AML-193 (cell line): ENCODE results near the gene EEIG1.
"Not testable (repeated sequence)": the region's sequence is repeated elsewhere in the genome, so short reads cannot be mapped to it uniquely, and the experiment has no call there.

ENCODE experiments used
- DNase-seq, 2 experiments: peaks; one replicate each; lab custom pipeline; 2025; lab: John Stamatoyannopoulos, UW

The EEIG1 gene

DNA sequence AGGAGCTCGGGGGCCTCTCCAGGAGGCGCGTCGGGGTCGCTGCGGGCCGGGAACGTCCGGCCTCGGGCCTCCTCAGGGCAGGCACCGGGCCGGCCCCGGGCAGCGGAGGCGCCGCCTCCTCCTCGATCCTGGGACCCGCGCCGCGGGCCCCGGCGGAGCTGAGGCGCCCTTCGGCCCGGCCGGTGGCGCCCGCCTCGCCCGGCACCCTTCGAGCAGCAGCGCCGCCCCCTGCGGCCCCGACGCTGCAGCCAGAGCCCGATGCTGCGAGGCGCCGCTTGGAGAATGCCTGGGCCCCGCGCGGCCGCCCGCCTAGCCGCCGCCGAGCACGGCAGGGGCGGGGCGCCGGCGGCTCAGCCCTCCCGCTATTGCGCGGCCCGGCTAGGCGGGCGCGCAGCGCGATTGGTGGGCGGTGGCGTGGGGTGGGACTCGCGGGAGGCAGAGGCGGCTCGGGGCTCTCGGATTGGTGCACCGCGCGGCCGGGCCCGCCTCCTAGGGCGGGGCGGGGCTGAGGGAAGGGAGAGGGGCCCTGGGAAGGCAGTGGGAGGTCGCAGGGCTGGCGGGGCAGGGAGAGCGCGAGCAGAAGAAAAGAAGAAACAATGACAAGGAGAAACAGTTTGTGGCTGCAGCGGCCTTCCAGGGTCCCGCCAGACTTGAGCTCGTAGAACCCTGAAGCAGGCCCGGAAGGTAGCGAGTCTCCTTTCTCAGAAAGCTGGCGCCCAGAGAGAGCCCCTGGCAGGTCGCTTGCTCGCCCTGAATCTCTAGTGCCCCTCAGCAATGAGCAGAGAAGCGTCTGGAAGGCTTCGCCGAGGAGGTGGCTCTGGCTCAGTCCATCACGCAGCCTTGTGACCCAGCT, at the start of gene EEIG1:
Gene EEIG1 (minus strand): TSS at position 284 of the 853 bp plus-strand sequence. CDS start 852 bp downstream, outside the sequence.
- peak; percentile 73 to 80 for DNase-seq

DNA sequence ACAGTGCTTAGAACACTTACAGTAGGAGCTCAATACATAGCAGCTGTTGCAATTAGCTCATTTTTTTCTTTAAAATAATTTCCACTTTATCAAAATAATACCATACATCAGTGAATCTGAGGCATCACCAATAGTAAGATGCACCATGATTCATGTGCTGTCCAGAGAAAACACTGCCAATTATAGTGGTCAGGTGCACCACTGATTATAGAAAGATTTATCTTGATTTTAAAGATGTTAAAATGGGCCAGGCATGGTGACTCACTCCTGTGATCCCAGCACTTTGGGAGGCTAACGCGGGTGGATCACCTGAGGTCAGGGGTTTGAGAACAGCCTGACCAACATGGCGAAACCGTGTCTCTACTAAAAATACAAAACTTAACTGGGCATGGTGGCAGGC, 46.9 kb upstream of the EEIG1 start:
- no peak for DNase-seq

DNA sequence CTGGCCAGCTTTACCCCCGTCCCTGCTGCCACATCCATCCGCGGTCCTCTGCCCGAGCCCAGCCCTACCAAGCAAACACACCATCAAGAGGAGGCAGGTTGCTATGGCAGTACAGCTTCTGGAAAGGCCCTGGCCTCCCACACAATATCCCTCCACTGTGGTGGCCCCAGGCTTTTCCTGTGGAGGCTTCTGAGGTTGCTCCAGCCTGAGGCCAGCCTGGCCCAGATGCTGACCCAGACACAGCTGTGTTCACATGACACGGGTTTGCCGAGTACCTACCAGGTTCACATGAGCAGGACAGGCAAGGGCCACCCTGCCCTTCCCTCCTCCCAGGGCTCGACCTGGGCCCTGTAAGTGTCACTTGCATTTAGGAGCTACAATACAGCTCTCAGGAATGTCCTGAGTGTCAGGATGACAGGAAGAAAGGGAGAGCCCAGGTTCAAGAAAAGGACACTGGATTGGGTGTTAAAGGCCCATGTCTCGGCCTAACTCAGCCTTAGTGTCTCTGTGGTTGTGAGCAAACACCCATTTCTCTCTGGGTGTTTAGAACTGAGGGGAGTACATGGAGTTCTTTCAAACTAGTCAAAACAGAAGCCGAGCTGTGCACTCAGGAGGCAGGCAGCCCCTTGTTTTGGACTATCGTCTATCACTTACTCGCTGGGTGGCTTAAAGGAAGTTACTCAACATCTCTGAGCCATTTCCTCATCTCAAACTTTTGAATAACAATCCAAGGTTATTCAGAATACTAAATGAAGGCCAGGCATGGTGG, 46.2 kb upstream of the EEIG1 start:
- DNase-seq = peak in 1 of 2 experiments; percentile 9

DNA sequence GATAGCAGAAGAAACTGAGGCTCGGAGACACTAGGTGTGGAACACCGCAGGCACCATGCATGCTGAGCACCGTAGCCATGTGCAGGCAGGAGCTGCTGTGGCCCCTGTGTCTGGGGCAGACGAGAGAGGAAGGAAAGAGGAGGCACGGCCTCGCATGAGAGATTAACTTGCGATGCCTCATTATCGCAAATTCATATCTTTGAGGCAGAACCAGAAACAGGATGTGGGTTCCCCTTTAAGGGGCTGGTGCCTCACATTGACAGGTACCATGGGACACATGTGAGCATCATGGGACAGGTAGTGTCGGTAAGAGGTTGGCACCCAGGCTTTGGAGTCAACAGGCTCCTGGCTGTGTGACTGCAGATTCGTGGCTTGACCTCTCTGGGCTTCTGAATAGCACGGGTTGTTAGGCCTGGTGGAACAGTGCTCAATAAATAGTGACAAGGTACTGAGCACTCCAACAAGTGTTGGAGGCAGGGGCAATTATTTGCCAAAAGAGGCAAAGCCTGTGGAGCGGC, 45.5 kb upstream of the EEIG1 start:
- no peak for DNase-seq

DNA sequence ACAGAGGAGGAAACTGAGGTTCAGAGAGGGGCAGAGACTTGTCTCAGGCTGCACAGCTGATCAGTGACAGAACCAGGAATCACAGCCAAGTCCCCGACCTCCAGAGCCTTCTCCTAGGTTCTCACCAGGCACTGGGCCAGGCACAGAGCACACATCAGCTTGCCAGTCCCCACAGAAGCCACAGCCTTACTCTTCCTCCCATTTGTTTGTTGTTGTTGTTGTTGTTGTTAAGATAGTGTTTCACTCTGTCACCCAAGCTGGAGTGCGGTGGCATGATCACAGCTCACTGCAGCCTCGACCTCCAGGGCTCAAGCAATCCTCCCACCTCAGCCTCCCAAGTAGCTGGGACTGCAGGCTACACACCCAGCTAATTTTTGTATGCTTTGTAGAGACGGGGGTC, 44.9 kb upstream of the EEIG1 start:
- DNase-seq = no peak

DNA sequence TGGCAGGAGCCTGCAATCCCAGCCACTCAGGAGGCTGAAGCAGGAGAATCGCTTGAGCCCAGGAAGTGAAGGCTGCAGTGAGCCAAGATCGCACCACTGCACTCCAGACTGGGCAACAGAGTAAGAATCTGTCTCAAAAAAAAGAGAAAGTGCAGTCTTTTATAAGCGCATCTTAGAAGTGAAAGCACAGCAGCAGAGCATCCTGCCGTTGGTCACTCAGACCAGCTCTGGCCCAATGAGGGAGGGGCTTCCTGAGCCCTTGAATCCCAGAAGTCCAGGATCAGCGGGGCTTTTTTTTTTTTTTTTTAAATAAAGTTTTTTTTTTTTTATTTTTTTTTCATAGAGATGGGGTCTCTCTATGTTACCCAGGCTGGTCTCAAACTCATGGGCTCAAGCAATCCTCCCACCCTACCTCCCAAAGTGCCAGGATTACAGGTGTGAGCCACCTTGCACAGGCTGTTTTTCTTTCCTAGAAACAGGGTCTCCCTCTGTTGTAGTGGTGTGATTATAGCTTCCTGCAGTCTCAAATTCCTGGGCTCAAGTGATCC, 44.0 kb upstream of the EEIG1 start:
- no peak for DNase-seq

DNA sequence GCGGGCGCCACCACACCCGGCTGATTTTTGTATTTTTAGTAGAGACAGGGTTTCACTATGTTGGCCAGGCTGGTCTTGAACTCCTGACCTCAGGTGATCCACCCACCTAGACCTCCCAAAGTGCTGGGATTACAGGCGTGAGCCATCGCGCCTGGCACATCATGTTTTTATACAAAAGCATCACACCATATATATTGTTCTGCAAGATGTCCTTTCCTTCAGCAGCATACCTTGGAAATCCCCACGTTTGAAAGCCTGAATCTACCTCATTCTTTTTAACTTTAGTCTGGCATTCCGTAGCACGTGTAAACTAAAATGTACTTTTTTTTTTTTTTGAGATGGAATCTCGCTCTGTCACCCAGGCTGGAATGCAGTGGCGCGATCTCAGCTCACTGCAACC, 42.9 kb upstream of the EEIG1 start:
- DNase-seq = not testable (repeated sequence)

DNA sequence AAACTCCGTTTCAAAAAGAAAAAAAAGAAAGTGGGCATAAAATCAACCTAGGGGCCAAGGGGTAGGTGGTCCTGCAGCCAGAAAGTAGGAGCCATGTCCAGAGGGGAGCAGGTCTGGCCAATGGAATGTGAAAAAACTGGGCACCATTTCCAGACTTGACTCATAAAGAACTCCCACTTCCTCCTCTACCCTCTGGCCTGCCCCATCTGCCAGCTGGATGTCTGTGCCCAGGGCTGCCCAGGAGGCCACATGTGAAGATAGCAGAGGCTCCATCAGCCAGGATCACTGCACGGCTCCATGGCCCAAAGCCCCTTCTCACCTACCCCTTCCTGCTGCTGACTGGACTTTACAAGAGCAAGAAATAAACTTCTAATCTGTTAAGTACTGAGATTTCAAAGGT, 42.1 kb upstream of the EEIG1 start:
- DNase-seq = no peak

DNA sequence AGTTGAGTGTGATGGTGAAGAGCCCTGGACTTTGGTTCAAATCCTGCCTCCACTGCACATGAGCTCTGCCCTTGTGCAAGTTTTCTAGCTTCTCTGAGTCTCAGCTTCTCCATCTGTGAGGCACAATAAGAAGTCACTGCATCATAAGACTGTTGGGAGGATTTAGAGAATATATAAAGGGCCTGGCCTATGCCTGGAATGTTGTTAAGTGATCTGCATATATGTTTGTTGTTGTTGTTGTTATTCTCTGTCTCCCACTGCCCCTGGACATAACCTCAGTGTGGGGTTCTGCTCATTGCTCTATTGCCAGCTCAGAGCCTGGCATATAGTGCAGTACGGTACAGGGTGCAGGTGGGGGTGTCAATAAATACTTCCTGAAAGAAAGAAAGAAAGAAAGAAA, 40.3 kb upstream of the EEIG1 start:
- DNase-seq = no peak

DNA sequence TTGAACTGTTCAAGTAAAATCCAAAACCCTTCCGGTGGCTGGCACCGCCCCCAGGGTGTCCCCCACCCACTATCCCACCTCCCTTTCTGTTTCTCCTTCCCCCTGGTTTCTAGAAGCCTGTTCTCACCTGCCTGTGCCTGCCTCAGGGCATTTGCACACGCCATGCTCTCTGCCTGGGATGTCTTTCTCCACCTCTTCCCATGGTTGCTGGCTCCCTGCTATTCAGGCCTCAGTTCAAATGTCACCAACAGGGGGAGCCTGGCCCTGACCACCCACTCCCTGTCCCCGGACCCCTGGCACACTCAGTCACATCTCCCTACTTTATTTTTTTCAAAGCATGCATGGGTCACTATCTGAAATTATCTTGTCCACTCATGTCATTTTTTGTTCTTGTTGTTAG, 39.9 kb upstream of the EEIG1 start:
- DNase-seq = no peak

DNA sequence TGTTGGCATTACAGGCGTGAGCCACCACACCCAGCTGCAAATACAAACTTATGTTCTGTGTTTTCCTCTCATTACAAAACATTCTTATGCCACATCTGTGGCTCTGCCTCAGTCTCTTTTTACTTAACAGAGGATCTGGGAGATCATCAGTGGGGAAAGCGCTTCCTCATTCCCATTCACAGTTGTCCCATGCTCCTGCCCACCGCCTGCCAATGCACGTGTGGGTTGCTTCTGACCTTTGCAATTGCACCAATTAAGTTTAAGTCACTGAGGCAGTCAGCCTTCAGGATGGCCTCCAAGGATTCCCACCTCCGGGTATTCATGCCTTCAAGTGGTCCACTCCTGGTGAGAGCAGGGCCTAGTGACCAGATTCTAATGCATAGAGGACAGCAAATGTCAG, 34.9 kb upstream of the EEIG1 start:
- DNase-seq = no peak

DNA sequence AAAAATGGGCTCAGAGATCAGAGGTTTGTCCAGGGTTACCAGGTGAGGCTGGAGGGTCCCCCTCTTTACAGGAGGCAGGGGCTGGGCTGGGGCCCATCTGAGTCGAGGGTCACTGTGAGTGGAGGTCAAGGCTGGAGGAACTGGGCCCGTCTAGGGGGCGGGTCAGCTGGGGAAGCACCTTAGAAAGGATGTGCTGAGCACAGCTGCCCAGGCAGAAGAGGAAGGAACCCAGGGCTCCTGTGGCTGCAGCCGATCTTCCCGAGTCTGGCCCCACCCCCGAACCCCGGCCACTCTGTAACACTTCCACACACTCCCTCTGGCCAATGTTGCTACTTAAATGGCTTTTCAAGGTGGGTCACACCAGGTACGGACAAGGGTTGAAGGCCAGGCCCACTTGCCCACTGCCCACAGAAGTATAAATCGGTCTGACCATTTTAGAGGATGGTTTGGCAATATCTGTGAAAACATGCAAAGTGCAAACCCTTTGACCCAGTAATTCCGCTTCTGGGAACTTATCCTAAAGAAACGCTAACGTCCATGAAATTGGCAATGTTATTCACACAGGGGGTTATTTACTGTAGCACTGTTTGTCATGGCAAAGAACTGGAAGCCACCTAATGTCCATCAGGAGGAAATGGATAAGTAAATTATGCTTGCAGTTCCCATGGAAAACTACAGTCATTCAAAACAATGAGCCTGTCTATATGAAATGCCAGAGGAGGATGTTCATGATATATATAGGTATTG, 30.5 kb upstream of the EEIG1 start:
- peak; percentile 18 to 35 for DNase-seq

DNA sequence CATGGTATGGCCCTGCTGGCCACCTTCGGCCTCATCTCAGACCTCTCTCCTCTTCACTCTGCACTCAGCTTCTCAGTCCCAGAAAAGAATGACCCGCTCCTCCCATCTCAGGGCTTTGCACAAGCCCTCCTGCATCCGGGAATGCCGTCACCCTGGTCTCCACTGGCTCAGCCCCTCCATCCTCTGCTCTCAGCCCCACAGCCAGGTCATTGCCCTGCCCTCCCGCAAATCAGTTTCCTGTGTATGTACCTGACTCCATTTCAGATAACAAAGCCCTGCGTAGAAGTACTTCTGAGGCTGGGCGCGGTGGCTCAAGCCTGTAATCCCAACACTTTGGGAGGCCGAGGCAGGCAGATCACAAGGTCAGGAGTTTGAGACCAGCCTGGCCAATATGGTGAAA, 28.9 kb upstream of the EEIG1 start:
- no peak for DNase-seq

DNA sequence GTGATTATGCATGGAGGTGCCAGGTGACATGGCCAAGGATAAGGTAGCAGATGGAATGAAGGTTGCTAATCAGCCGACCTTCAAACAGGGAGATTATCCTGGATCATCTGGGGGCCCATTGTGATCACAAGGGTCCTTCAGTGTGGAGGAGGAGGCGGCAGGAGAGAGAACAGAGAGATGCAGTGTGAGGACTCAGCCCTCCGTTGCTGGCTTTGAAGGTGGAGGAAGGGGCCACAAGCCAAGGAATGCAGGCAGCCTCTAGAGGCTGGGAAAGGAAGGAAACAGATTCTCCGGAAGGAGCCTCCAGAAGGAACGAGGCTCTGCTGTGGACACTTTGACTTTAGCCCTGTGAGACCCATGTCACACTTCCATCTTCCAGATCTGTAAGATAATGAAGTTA, 27.4 kb upstream of the EEIG1 start:
- no peak for DNase-seq

DNA sequence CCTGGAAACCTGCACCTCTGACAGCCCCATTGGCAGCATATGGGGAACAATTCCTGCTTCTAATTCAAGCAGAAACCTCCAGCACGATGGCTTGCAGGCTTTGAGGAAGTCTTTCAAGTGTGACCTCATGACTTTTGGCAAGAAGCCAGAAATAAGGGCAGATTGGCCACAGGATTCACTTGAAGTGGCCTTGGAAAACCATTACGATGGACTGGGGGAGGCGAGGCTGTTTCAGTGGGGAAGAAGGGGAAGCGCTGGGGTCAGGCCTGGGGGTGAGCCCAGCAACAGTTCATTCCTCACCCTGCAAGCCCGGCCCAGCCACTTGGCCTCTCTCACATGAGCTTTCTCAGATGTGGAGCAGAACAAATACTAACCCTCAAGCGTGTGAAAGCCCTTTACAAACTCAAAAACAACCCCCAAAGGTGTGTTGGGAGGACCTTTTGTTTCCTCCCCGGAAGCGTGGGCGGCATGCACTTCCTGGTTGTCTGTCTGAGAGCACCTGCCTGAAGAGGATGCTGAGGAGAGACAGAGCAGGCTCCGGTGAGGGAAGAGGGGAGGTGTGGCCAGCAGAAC, 26.9 kb upstream of the EEIG1 start:
- DNase-seq = peak; percentile 79 to 83

DNA sequence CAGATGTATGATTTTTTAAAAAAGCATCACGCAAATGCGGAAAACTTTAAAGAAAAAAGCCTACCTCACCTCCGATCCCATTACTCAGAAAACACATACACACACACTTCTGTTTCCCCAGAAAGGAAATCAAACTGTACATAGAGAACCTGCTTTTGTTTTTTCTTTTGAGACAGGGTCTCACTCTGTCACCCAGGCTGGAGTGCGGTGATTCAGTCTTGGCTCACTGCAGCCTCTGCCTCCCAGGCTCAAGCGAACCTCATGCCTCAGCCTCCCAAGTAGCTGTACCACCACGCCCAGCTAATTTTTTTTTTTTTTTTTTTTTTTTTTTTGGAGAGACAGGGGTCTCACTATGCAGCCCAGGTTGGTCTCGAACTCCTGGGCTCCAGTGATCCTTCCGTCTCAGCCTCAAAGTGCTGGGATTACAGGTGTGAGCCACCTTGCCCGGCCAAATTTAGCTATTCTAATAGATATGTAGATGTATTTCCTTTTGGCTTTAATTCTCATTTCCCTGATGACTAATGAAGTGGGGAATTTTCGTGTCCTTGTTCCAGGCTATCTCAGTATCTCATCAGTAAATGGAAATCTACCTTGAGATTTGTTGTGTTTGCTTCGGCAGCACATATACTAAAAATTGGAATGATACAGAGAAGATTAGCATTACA, 25.7 kb upstream of the EEIG1 start:
- DNase-seq = no peak

DNA sequence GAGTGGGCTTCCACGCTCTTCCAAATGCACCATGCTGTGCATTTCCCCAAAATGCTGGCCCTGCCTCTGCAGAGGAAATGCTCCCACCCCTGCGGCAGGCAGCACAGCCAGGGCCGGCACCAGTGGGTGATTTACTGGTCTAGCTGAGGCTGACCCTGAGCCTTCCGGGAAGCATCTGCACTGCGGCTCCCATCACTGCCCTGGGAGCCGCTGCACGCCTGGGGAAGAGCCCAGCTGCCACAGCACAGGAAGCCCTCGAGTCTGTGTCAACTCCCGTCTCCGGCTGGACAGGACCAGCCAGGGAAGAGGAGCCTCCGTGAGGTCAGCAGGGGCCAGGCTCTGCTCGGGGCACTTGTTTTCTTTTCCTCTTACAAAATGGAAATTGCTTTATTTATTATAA, 25.1 kb upstream of the EEIG1 start:
- no peak for DNase-seq

DNA sequence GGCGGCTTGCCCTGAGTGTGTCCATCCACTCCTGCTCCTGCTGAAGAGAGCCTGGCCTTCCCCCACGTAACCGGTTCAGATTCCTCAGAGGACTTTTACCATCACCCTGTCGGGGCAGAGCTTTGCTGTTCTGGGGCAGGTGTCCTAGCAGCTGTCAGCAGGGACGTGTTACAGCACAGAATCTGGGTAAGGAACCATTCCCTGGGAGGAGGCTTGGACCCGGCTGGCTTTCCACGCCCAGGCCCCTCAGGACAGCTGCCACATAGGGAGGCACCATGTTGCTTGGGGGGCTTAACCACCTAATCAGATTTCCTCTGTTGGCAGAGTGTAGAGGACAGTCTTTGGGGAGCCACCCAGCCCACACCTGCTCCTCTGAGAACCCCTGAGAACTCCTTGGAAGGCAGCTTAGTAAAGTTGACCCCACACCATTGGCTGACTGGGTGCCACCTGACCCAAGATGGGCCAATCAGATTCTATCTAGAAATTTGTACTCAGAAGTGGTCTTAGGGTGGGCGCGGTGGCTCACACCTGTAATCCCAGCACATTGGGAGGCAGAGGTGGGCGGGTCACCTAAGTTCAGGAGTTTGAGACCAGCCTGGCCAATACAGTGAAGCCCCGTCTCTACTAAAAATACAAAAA, 23.3 kb upstream of the EEIG1 start:
- DNase-seq = no peak

DNA sequence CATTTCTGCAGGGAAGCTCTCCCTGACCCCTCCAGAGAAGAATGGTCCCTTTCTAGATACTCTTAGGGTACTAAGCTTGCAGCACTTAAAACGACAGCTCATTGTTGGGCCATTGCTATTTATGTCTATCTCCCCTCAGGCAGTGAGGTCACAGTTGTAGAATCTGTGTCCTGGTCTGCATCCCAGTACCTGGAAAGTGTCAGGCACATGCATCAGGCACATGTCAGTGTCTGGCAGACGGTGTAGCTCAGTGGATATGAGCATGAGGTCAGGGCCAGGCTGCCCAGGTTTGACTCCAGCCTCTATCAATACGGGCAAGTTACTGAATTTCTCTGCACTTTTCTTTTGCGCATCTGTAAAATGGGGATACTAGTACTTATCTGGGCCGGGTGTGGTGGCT, 22.2 kb upstream of the EEIG1 start:
- no peak for DNase-seq

DNA sequence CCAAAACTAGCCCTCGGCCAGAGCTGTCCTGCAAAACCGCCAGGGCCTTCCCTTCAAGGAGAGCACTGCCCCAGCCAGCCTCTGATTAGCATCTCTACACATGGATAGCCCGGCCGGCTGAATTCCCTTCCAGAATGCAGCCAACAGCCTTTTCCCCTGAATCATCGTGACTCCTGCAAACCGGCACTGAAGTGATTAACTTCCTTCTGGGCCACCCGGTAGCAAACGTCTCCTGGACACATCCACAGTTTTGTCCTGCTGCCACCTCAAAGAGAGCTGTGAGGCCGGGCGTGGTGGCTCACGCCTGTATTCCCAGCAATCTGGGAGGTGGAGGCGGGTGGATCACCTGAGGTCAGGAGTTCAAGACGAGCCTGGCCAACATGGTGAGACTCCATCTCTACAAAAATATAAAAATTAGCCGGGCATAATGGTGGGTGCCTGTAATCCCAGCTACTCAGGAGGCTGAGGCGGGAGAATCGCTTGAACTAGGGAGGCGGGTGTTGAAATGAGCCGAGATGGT, 21.1 kb upstream of the EEIG1 start:
- no peak for DNase-seq
